Gastroesophageal sphincter (tissue), 3 donors: Measurements from ENCODE around the gene TTC33.

Experiments
- POLR2A ChIP-seq, 2 donors: fragments of 450-650 bp; IDR thresholded peaks; one replicate each; pipeline ENCODE4 v1.6.1; 2017; ENCODE audit warnings: antibody characterized with exemption in 2 of 2, mild to moderate bottlenecking in 2 of 2, moderate library complexity in 1 of 2
- TF ChIP-seq, protein P1 (sequence below), 4 experiments: fragments of 200-600 bp in 2 of 4; fragments of 450-650 bp in 2 of 4; sonication (generic) in 1 of 4; IDR thresholded peaks; one replicate each; pipeline ENCODE4 v1.5.1; 2017 to 2019; ENCODE audit warnings: antibody characterized with exemption in 4 of 4, mild to moderate bottlenecking in 2 of 4, moderate library complexity in 2 of 4

DNA sequence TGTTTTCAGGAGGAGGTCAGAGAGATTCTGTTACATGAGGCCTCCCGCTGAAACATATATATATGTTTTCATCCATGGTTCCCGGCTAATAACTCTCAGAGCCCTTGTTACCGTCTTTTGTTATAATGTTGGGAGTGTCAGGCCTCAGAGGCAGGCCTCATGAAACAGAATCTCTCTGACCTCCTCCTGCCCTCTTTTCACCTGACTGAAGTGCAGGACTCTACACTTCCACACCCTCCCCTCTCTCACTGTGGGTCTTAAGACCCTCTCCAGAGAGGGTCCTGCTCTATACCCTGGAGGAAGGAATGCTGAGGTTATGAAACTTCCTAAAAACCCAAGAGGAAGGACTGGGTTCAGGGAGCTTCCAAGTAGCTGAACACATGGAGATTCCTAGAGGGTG is 104.6 kb downstream of the TTC33 start:
- TF ChIP-seq, protein P1, sequence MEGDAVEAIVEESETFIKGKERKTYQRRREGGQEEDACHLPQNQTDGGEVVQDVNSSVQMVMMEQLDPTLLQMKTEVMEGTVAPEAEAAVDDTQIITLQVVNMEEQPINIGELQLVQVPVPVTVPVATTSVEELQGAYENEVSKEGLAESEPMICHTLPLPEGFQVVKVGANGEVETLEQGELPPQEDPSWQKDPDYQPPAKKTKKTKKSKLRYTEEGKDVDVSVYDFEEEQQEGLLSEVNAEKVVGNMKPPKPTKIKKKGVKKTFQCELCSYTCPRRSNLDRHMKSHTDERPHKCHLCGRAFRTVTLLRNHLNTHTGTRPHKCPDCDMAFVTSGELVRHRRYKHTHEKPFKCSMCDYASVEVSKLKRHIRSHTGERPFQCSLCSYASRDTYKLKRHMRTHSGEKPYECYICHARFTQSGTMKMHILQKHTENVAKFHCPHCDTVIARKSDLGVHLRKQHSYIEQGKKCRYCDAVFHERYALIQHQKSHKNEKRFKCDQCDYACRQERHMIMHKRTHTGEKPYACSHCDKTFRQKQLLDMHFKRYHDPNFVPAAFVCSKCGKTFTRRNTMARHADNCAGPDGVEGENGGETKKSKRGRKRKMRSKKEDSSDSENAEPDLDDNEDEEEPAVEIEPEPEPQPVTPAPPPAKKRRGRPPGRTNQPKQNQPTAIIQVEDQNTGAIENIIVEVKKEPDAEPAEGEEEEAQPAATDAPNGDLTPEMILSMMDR (IDR thresholded peaks at IDR 0.05), result no peak
- TF ChIP-seq POLR2A (IDR thresholded peaks at IDR 0.05), result no peak
